OCI-LY1 (cell line): ENCODE measurements around the gene HOXD3.

Experiments used
- H2AFZ ChIP-seq: fragments of 200-600 bp; sonication (generic), shearing (Covaris generic); 2 replicates; pipeline ENCODE4 v1.6.0; 2014; ENCODE audit warnings: antibody characterized with exemption, mild to moderate bottlenecking, low read length
- H3F3A ChIP-seq: fragments of 200-600 bp; sonication (generic), shearing (Covaris generic); 2 replicates; pipeline ENCODE4 v1.6.0; 2014; ENCODE audit warnings: mild to moderate bottlenecking, antibody characterized with exemption, low read length, moderate library complexity; ENCODE audit not compliant: insufficient read depth
- H3K27ac ChIP-seq: fragments of 200-600 bp; sonication (generic); 2 replicates; pipeline ENCODE4 v1.5.1; 2014; ENCODE audit warnings: low read length, mixed run types, mild to moderate bottlenecking, low read depth; ENCODE audit not compliant: poor library complexity, severe bottlenecking
- H3K27me3 ChIP-seq: fragments of 200-600 bp; sonication (generic); 2 replicates; pipeline ENCODE4 v1.6.0; 2014; ENCODE audit warnings: antibody characterized with exemption, mild to moderate bottlenecking, low read length, moderate library complexity; ENCODE audit not compliant: insufficient read depth
- H3K36me3 ChIP-seq: fragments of 200-600 bp; sonication (generic); 2 replicates; pipeline ENCODE4 v1.6.1; 2014; ENCODE audit warnings: mild to moderate bottlenecking, antibody characterized with exemption, low read length, moderate library complexity, mixed read lengths; ENCODE audit not compliant: insufficient read depth
- H3K4me1 ChIP-seq: fragments of 200-600 bp; sonication (generic); 2 replicates; pipeline ENCODE4 v1.5.1; 2014; ENCODE audit warnings: mild to moderate bottlenecking, low read length, moderate library complexity; ENCODE audit not compliant: insufficient read depth, severe bottlenecking
- H3K4me2 ChIP-seq: fragments of 200-600 bp; sonication (generic), shearing (Covaris generic); 2 replicates; pipeline ENCODE4 v1.6.1; 2014; ENCODE audit warnings: low read length
- H3K4me3 ChIP-seq: fragments of 200-600 bp; sonication (generic); 2 replicates; pipeline ENCODE4 v1.5.1; 2014; ENCODE audit warnings: low read length, low read depth, mild to moderate bottlenecking, mixed read lengths; ENCODE audit not compliant: poor library complexity, severe bottlenecking
- H3K79me2 ChIP-seq: fragments of 200-600 bp; shearing (Covaris generic); 2 replicates; pipeline ENCODE4 v1.6.1; 2016; ENCODE audit warnings: mixed run types, low read length, mixed read lengths; ENCODE audit not compliant: insufficient read depth
- H3K9ac ChIP-seq: fragments of 200-600 bp; sonication (generic), shearing (Covaris generic); 2 replicates; pipeline ENCODE4 v1.6.1; 2014; ENCODE audit warnings: mild to moderate bottlenecking, low read length, mixed read lengths
- H3K9me2 ChIP-seq: fragments of 200-600 bp; sonication (generic), shearing (Covaris generic); 2 replicates; pipeline ENCODE4 v1.6.1; 2014; ENCODE audit warnings: low read depth, mild to moderate bottlenecking, low read length, mixed read lengths
- H3K9me3 ChIP-seq: fragments of 200-600 bp; shearing (Covaris generic); 2 replicates; pipeline ENCODE4 v1.6.1; 2014; ENCODE audit warnings: low read length, mixed read lengths
- H4K20me1 ChIP-seq: fragments of 200-600 bp; sonication (generic), shearing (Covaris generic); 2 replicates; pipeline ENCODE4 v1.6.0; 2016; ENCODE audit warnings: mild to moderate bottlenecking, low read length; ENCODE audit not compliant: insufficient read depth
- CTCF ChIP-seq: fragments of 200-600 bp; sonication (generic), shearing (Covaris generic); IDR thresholded peaks from 2 replicates; pipeline ENCODE4 v1.5.1; 2017; ENCODE audit warnings: mild to moderate bottlenecking, antibody characterized with exemption, low read length, moderate library complexity, mixed read lengths
- EZH2 ChIP-seq: fragments of 200-600 bp; sonication (generic), shearing (Covaris generic); IDR thresholded peaks from 2 replicates; pipeline ENCODE4 v1.8.0; 2017; ENCODE audit warnings: borderline replicate concordance, mixed run types, mild to moderate bottlenecking, antibody characterized with exemption, low read length, moderate library complexity, mixed read lengths

HOXD3 gene

GRCh38 chr2:176182671-176183070 lies 25.6 kb downstream of the HOXD3 start:
- no peaks in the 10 kb centered on the region for H3K79me2 ChIP-seq
- no peaks in the 10 kb centered on the region for H3K9me2 ChIP-seq
- H3K9ac ChIP-seq = no peak overlapping the region
- H3F3A ChIP-seq = no peaks in the 10 kb centered on the region
- H4K20me1 ChIP-seq = no peaks in the 10 kb centered on the region
- TF ChIP-seq CTCF = no peak
- TF ChIP-seq EZH2 = no peak
- H3K36me3 ChIP-seq = no peaks in the 10 kb centered on the region
- no peak overlapping the region for H2AFZ ChIP-seq
- no peaks in the 10 kb centered on the region for H3K27me3 ChIP-seq
- no peak overlapping the region for H3K4me3 ChIP-seq
- no peak overlapping the region for H3K27ac ChIP-seq
- H3K4me2 ChIP-seq = no peak overlapping the region
- H3K9me3 ChIP-seq = no peaks in the 10 kb centered on the region
- no peaks in the 10 kb centered on the region for H3K4me1 ChIP-seq

DNA sequence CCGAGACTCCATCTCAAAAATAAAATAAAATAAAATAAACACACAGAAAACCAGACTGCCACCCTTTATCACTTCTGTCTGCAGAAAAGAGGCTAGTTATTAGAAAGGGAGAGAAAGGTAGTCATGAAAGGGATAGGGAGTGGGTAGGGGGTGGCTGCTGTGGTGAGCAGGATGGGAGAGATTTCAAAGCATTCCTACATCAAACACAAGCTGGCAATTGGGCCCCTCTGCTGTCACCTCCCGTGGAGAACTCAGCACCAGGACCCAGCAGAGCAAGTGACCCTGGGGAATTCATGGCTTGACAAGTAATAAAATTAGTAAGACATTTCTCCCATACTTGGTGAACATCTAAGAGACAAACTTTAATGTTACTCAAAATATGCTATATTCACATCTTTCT lies 27.6 kb downstream of the HOXD3 start:
- H3K4me2 ChIP-seq = no peak overlapping the region
- no peaks in the 10 kb centered on the region for H3K27me3 ChIP-seq
- H3K4me1 ChIP-seq = no peaks in the 10 kb centered on the region
- no peak overlapping the region for H3K9ac ChIP-seq
- no peaks in the 10 kb centered on the region for H3K36me3 ChIP-seq
- H3K79me2 ChIP-seq = no peaks in the 10 kb centered on the region
- no peaks in the 10 kb centered on the region for H3K9me3 ChIP-seq
- no peak overlapping the region for H2AFZ ChIP-seq
- no peak overlapping the region for H3K27ac ChIP-seq
- H3F3A ChIP-seq = no peaks in the 10 kb centered on the region
- TF ChIP-seq EZH2 (no peak), CTCF (no peak)
- H3K9me2 ChIP-seq = no peaks in the 10 kb centered on the region
- H3K4me3 ChIP-seq = no peak overlapping the region
- no peaks in the 10 kb centered on the region for H4K20me1 ChIP-seq

GRCh38 chr2:176186024-176186423 lies 28.9 kb downstream of the HOXD3 start:
- Histone ChIP-seq H3K27me3 (no peaks in the 10 kb centered on the region), H3K79me2 (no peaks in the 10 kb centered on the region), H2AFZ (no peak overlapping the region), H3K4me2 (no peak overlapping the region), H3K4me1 (no peaks in the 10 kb centered on the region), H3K9me3 (no peaks in the 10 kb centered on the region), H3K4me3 (no peak overlapping the region), H3K27ac (no peak overlapping the region), H3K9me2 (no peaks in the 10 kb centered on the region), H4K20me1 (no peaks in the 10 kb centered on the region), H3K9ac (no peak overlapping the region), H3F3A (no peaks in the 10 kb centered on the region), H3K36me3 (no peaks in the 10 kb centered on the region)
- TF ChIP-seq CTCF = no peak
- no peak for TF ChIP-seq EZH2
